HL-60 (cell line): ENCODE results near the gene TOP2A.

Experiments
- DNase-seq, 2 experiments: peaks; one replicate each; pipeline ENCODE4 v3.0.0-alpha.2; 2010 to 2020; ENCODE audit warnings: low read depth in 1 of 2, low spot score in 1 of 2
- H3K27ac ChIP-seq: fragments of 250-450 bp; sonication (Bioruptor Pico); replicated peaks from 2 replicates; pipeline ENCODE4 v1.5.1; 2020; ENCODE audit warnings: mild to moderate bottlenecking, moderate library complexity
- H3K27me3 ChIP-seq: fragments of 250-450 bp; sonication (Bioruptor Pico); 2 replicates; pipeline ENCODE4 v1.5.1; 2021; ENCODE audit warnings: mild to moderate bottlenecking, moderate library complexity; ENCODE audit not compliant: insufficient read depth, poor library complexity, severe bottlenecking
- H3K4me3 ChIP-seq: replicated peaks from 2 replicates; pipeline ENCODE4 v1.5.1; 2011; ENCODE audit warnings: mild to moderate bottlenecking, control low read depth, low read length; ENCODE audit not compliant: insufficient read depth
- CTCF ChIP-seq: IDR thresholded peaks from one replicate; pipeline ENCODE4 v1.5.1; 2011; ENCODE audit warnings: low read length, control low read depth, inconsistent platforms; ENCODE audit not compliant: insufficient read depth
- GABPA ChIP-seq: IDR thresholded peaks from 2 replicates; pipeline ENCODE4 v1.6.1; 2012; ENCODE audit warnings: low read depth
- POLR2AphosphoS5 ChIP-seq: IDR thresholded peaks from 2 replicates; pipeline ENCODE4 v1.6.1; 2012; ENCODE audit warnings: low read depth
- REST ChIP-seq: IDR thresholded peaks from 2 replicates; pipeline ENCODE4 v1.6.1; 2012; ENCODE audit warnings: low read depth; ENCODE audit not compliant: insufficient replicate concordance
- SPI1 ChIP-seq: IDR thresholded peaks from 2 replicates; pipeline ENCODE4 v1.6.1; 2012; ENCODE audit warnings: low read depth, mild to moderate bottlenecking, borderline replicate concordance

TOP2A gene

GRCh38 chr17:40355123-40355803 lies 62.4 kb downstream of the TOP2A start:
- TF ChIP-seq CTCF = peak; percentile 81
- TF ChIP-seq GABPA = no peak
- TF ChIP-seq POLR2AphosphoS5 = peak; percentile 39
- TF ChIP-seq REST = no peak
- TF ChIP-seq SPI1 = no peak
- H3K4me3 ChIP-seq = no peak overlapping the region
- peak in 1 of 2 experiments; percentile 63 for DNase-seq
- no peak overlapping the region for H3K27ac ChIP-seq
- no peaks in the 10 kb centered on the region for H3K27me3 ChIP-seq

- no peak overlapping the region for H3K27ac ChIP-seq
- DNase-seq = no peak
- no peak overlapping the region for H3K4me3 ChIP-seq
- H3K27me3 ChIP-seq = no peaks in the 10 kb centered on the region
- TF ChIP-seq SPI1 = no peak
- no peak for TF ChIP-seq GABPA
- TF ChIP-seq CTCF = no peak
Observed at GRCh38 chr17:40354221-40355122, 63.2 kb downstream of the TOP2A start.

- Histone ChIP-seq H3K4me3 (no peak overlapping the region), H3K27ac (peak overlapping the region; percentile 10; the same call in 1 of the 2 replicates), H3K27me3 (no peaks in the 10 kb centered on the region)
- TF ChIP-seq REST (no peak), GABPA (no peak), SPI1 (no peak), POLR2AphosphoS5 (no peak), CTCF (no peak)
- DNase-seq = peak; percentile 68 to 87
Observed at GRCh38 chr17:40352779-40353394, 64.8 kb downstream of the TOP2A start.
